Glutamatergic neuron (in vitro differentiated cells): ENCODE measurements around the gene SMG6. TPM values are rescaled to one million over a fixed set of nuclear protein-coding genes. Genes with fewer than 3 reads are reported as not detected.

ENCODE experiments used
- DNase-seq: peaks from one replicate; pipeline ENCODE4 v3.0.0; 2022
- H3K27ac Mint-ChIP-seq: one replicate; pipeline ENCODE4 v1.8.0; 2020; ENCODE audit warnings: mild to moderate bottlenecking, mixed read lengths, inconsistent platforms; ENCODE audit not compliant: unreplicated experiment
- H3K27me3 Mint-ChIP-seq: one replicate; pipeline ENCODE4 v1.8.0; 2020; ENCODE audit warnings: mild to moderate bottlenecking, moderate library complexity, mixed read lengths, inconsistent platforms; ENCODE audit not compliant: unreplicated experiment
- H3K36me3 Mint-ChIP-seq: one replicate; pipeline ENCODE4 v1.8.0; 2020; ENCODE audit warnings: mild to moderate bottlenecking, mixed read lengths, inconsistent platforms; ENCODE audit not compliant: unreplicated experiment
- H3K4me1 Mint-ChIP-seq: one replicate; pipeline ENCODE4 v1.8.0; 2020; ENCODE audit warnings: mild to moderate bottlenecking, low read depth, mixed read lengths, inconsistent platforms; ENCODE audit not compliant: unreplicated experiment
- H3K4me3 Mint-ChIP-seq: one replicate; pipeline ENCODE4 v1.8.0; 2020; ENCODE audit warnings: mild to moderate bottlenecking, mixed read lengths, inconsistent platforms; ENCODE audit not compliant: unreplicated experiment
- H3K9me3 Mint-ChIP-seq: one replicate; pipeline ENCODE4 v1.8.0; 2020; ENCODE audit warnings: mild to moderate bottlenecking, moderate library complexity, mixed read lengths, inconsistent platforms; ENCODE audit not compliant: unreplicated experiment
- CTCF ChIP-seq: fragments of 200-600 bp; sonication (generic); IDR thresholded peaks from one replicate; pipeline ENCODE4 v1.5.0; 2021; ENCODE audit not compliant: partially characterized antibody, unreplicated experiment
- total RNA-seq: library from RNA; stranded (reverse); fragmentation: NEBNext Ultra II Directional; extraction: Animal tissue kit (Norgen Biotek cat#: 25700); gene quantifications from one replicate; pipeline ENCODE4 v1.2.1, GENCODE V29; 2021; ENCODE audit not compliant: unreplicated experiment

SMG6 gene
- total RNA-seq, 1 donor from 2014 or later: 42.7 TPM

GRCh38 chr17:2057175-2057759 lies 246.3 kb downstream of the SMG6 start:
- H3K4me1 Mint-ChIP-seq: peaks cover 5% of the 10 kb centered on the region
- TF ChIP-seq CTCF: no peak
- no peak overlapping the region for H3K4me3 Mint-ChIP-seq
- H3K9me3 Mint-ChIP-seq: peaks cover 4% of the 10 kb centered on the region
- no peak for DNase-seq
- H3K27me3 Mint-ChIP-seq: peaks cover 8% of the 10 kb centered on the region
- H3K36me3 Mint-ChIP-seq: no peaks in the 10 kb centered on the region
- H3K27ac Mint-ChIP-seq: no peak overlapping the region

- DNase-seq: peak; percentile 53
- Mint-ChIP-seq H3K27me3 (peaks cover 13% of the 10 kb centered on the region), H3K4me3 (no peak overlapping the region), H3K4me1 (peaks cover 3% of the 10 kb centered on the region), H3K36me3 (no peaks in the 10 kb centered on the region), H3K27ac (no peak overlapping the region), H3K9me3 (peaks cover 4% of the 10 kb centered on the region)
- no peak for TF ChIP-seq CTCF
These were observed 247.1 kb downstream of the SMG6 start for GRCh38 chr17:2056206-2057174.

GRCh38 chr17:2055292-2056205 lies 248.0 kb downstream of the SMG6 start:
- peaks cover 3% of the 10 kb centered on the region for H3K4me1 Mint-ChIP-seq
- peaks cover 4% of the 10 kb centered on the region for H3K9me3 Mint-ChIP-seq
- TF ChIP-seq CTCF: no peak
- no peak for DNase-seq
- H3K36me3 Mint-ChIP-seq: no peaks in the 10 kb centered on the region
- no peak overlapping the region for H3K4me3 Mint-ChIP-seq
- H3K27me3 Mint-ChIP-seq: peaks cover 11% of the 10 kb centered on the region
- no peak overlapping the region for H3K27ac Mint-ChIP-seq

- H3K4me3 Mint-ChIP-seq: peak within 1 kb of the TSS; percentile 74
- H3K27me3 Mint-ChIP-seq: peaks cover 6% of the 10 kb centered on the region
- peak; percentile 97 for TF ChIP-seq CTCF
- no peaks in the 10 kb centered on the region for H3K36me3 Mint-ChIP-seq
- H3K27ac Mint-ChIP-seq: no peak within 1 kb of the TSS
- peaks cover 4% of the 10 kb centered on the region for H3K9me3 Mint-ChIP-seq
- DNase-seq: peak; percentile 84
- H3K4me1 Mint-ChIP-seq: peaks cover 3% of the 10 kb centered on the region
These were observed 248.9 kb downstream of the SMG6 start, which contains the start of gene HIC1 for GRCh38 chr17:2054512-2055291. Gene HIC1, plus strand, starts transcription at chr17:2055103. Its CDS starts 1,588 bp downstream, at chr17:2056691.
